ENCODE measurements around the gene SHROOM1. TPM values are rescaled to one million over a fixed set of nuclear protein-coding genes. Genes with fewer than 3 reads are reported as not detected.
A peak's percentile ranks its signal among the peaks of the same experiment; 100 is the strongest.

The SHROOM1 gene
- total and polyA plus RNA-seq, 2 donors (not counting 3 experiments of a cell fraction or from before 2014, with no cell fraction given), result 12.8 to 20.9 TPM

- no TSS peak for BruUV-seq (replicated peaks)
- no peak overlapping the region for H2AFZ ChIP-seq (ENCODE audit: low read depth, low read length)
- H3K9me3 ChIP-seq (replicated peaks; ENCODE audit: control insufficient read depth, insufficient read depth, low read length), result no peaks in the 10 kb centered on the region
- dilution Hi-C loops (cut with MboI; ENCODE audit: extremely low pct_ligation_motif_present, low sequenced_read_pairs), result no loop called here
- POLR2A ChIA-PET, result no interaction called here
- H3K27me3 ChIP-seq (ENCODE audit: control insufficient read depth in 2 of 2, insufficient read depth in 2 of 2, low read length in 2 of 2), result no peaks in the 10 kb centered on the region
- intact Hi-C loops (cut with micrococcal nuclease), result loop anchor here (1.0 kb wide), 1 partner anchor 8 kb away; the partner anchor contains the start of gene SHROOM1
- H3K9ac ChIP-seq (replicated peaks; ENCODE audit: extremely low read depth, insufficient read depth, low read length), result no peak overlapping the region
- H3K79me2 ChIP-seq (ENCODE audit: control insufficient read depth, insufficient read depth, low read length), result no peaks in the 10 kb centered on the region
- DNase-seq (ENCODE audit: low read depth, low spot score) (no peak), FAIRE-seq (no peak)
- no peaks in the 10 kb centered on the region for H3K36me3 ChIP-seq (ENCODE audit: control insufficient read depth in 2 of 2, extremely low read depth in 1 of 2, insufficient read depth in 2 of 2, low read length in 2 of 2)
- no peak overlapping the region for H3K4me2 ChIP-seq (ENCODE audit: insufficient read depth, low read length)
- H3K4me1 ChIP-seq (ENCODE audit: control insufficient read depth, extremely low read depth, insufficient read depth, low read length), result peaks cover 22% of the 10 kb centered on the region
- H3K27ac ChIP-seq (ENCODE audit: insufficient read depth, low read depth, low read length), result peak overlapping the region; percentile 76
- TF ChIP-seq JUN (IDR thresholded peaks at IDR 0.05; ENCODE audit: borderline replicate concordance, insufficient read depth, insufficient read length, low read depth) (no peak), GATA2 (IDR thresholded peaks at IDR 0.05; ENCODE audit: insufficient read depth, insufficient read length, low read depth, low read length) (no peak), FOS (IDR thresholded peaks at IDR 0.05; ENCODE audit: borderline replicate concordance, insufficient read depth, low read length) (no peak), POLR2AphosphoS5 (IDR thresholded peaks at IDR 0.05; ENCODE audit: insufficient read depth, low read depth, low read length) (no peak), EZH2 (IDR thresholded peaks at IDR 0.05; ENCODE audit: borderline replicate concordance, low read depth, low read length, severe bottlenecking) (no peak), POLR2A (IDR thresholded peaks at IDR 0.05; ENCODE audit: low read depth, low read length) (no peak), MYC (IDR thresholded peaks at IDR 0.05; ENCODE audit: low read depth, low read length) (no peak)
- TF ChIP-seq, protein P1, sequence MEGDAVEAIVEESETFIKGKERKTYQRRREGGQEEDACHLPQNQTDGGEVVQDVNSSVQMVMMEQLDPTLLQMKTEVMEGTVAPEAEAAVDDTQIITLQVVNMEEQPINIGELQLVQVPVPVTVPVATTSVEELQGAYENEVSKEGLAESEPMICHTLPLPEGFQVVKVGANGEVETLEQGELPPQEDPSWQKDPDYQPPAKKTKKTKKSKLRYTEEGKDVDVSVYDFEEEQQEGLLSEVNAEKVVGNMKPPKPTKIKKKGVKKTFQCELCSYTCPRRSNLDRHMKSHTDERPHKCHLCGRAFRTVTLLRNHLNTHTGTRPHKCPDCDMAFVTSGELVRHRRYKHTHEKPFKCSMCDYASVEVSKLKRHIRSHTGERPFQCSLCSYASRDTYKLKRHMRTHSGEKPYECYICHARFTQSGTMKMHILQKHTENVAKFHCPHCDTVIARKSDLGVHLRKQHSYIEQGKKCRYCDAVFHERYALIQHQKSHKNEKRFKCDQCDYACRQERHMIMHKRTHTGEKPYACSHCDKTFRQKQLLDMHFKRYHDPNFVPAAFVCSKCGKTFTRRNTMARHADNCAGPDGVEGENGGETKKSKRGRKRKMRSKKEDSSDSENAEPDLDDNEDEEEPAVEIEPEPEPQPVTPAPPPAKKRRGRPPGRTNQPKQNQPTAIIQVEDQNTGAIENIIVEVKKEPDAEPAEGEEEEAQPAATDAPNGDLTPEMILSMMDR (IDR thresholded peaks at IDR 0.05; ENCODE audit: extremely low read depth in 1 of 2, insufficient read depth in 1 of 2, low read depth in 1 of 2, low read length in 2 of 2), result no peak
- TF ChIP-seq, protein P2, sequence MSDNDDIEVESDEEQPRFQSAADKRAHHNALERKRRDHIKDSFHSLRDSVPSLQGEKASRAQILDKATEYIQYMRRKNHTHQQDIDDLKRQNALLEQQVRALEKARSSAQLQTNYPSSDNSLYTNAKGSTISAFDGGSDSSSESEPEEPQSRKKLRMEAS (IDR thresholded peaks at IDR 0.05; ENCODE audit: insufficient read depth, insufficient read length), result no peak
- no peaks in the 10 kb centered on the region for H3K9me1 ChIP-seq (replicated peaks; ENCODE audit: control insufficient read depth, extremely low read depth, insufficient read depth, low read length)
- no peaks in the 10 kb centered on the region for H4K20me1 ChIP-seq (replicated peaks; ENCODE audit: control insufficient read depth, extremely low read depth, insufficient read depth, low read length)
- no peak overlapping the region for H3K4me3 ChIP-seq (replicated peaks in 1 of 3; ENCODE audit: insufficient read depth in 1 of 3, low read depth in 1 of 3, low read length in 3 of 3)
- CTCF ChIA-PET, result interaction anchor here (0.8 to 2.1 kb wide), 4 partner anchors 19 to 45 kb away, joined by 3 to 10 read pairs (median 8); no protein-coding TSS in a partner anchor
Measured at GRCh38 chr5:132838516-132839282, 8.3 kb upstream of the SHROOM1 start.
